Jurkat, Clone E6-1 (cell line): Measurements from ENCODE around the gene ZNF354B. TPM values are rescaled to one million over a fixed set of nuclear protein-coding genes. Genes with fewer than 3 reads are reported as not detected.
A peak's percentile ranks its signal among the peaks of the same experiment; 100 is the strongest.
"Not testable (repeated sequence)": the region's sequence is repeated elsewhere in the genome, so short reads cannot be mapped to it uniquely, and the experiment has no call there.

Experiments
- DNase-seq: peaks from one replicate; pipeline ENCODE4 v3.0.0-alpha.2; 2011; ENCODE audit warnings: low read depth, low spot score
- H3K4me3 ChIP-seq: 2 replicates; pipeline ENCODE4 v1.5.1; 2011; ENCODE audit warnings: mild to moderate bottlenecking, low read length, control low read depth, moderate library complexity
- polyA plus RNA-seq: library from polyadenylated mRNA; unstranded; fragments of >200 nt; gene quantifications from one replicate; pipeline ENCODE4 v1.2.1, GENCODE V29; 2012; ENCODE audit warnings: missing spikeins; ENCODE audit not compliant: insufficient read length, insufficient read depth

The ZNF354B gene
- 6.0 TPM for polyA plus RNA-seq

DNA sequence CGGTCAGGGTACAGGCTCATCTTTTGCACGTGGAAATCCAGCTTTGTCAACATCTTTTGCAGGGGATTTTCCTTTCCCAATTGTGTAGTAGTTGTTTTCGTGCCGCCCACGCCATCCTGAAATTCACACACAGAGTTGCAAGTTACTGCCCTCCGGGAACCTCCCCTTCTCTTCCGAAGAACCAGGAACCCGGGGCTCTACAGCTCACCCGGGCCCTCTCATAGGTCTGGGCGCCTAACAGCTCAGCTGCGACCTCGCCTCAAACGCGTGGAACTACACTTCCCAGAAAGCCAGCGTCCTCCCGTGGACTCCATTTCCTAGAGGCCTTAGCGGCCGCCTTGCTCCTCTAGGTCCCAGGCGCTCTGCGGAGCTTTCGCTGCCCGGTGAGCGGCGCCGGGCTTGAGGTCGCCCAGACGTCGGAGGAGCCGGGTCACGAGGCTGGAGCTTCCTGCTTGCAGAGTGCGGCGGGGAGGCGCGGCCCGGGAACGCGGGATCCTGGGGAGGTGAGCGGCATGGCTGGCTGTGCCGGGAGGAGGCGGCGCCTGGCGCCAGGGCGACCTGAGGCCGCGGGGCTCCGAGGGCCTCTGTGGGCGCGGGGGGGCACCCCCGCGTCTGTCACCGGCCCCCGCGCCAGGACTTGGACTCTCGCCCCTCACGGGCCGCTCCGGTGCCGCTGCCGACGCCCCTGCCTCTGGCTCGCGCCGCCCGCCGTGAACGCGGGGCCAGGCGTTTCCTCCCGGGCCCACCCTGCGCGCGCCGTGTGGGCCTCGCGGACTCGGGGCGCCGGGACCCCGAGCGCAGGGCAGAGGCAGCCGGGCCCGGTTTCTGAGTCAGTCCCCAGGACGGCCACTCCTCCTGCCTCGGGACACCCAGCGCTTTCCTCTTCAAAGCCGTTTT lies at the start of gene ZNF354B:
TSS of gene ZNF354B (plus strand) at position 329 of the 897 bp plus-strand sequence. CDS start 1,095 bp downstream, outside the sequence.
- H3K4me3 ChIP-seq, result peak within 1 kb of the TSS; percentile 61
- peak; percentile 89 for DNase-seq

DNA sequence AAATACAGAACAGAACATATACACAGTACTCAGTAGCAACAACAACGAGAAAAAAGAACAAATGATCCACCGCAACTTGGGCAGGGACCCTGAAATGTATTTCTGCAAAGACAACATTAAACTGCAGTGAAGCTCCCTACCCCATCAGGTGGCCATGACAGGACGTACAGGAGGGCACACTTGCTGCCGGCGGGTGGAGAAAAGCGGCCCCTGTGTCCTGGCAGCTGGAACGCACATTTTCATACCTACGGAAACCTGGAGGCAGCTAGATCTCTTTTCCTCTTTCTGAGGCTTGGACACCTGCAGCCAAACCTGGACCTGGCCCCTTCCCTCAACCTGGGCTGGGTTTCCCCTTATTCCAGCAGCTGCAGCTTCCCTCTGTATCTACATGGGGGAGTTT lies 42.2 kb upstream of the ZNF354B start:
- no peak overlapping the region for H3K4me3 ChIP-seq
- DNase-seq, result no peak

DNA sequence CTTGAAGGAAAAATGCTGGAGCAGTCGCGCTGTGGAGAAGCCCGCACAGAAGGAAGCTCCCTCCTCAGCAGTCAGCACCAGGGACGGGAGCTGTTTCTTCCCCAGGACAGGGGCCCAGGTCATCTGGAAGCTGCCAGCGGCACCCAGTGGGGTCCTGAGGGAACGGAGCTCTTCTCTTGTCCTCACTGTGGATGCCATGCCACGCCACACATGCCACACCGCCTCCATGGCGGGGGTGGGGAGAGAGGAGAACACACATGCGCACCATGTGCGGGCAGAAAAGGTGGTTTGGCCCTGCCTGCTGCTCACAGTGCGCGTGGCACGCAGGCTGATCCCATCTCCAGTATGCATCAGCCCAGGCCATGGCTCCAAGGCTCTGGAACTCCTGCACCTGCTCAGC lies 41.7 kb upstream of the ZNF354B start:
- DNase-seq, result no peak
- no peak overlapping the region for H3K4me3 ChIP-seq

DNA sequence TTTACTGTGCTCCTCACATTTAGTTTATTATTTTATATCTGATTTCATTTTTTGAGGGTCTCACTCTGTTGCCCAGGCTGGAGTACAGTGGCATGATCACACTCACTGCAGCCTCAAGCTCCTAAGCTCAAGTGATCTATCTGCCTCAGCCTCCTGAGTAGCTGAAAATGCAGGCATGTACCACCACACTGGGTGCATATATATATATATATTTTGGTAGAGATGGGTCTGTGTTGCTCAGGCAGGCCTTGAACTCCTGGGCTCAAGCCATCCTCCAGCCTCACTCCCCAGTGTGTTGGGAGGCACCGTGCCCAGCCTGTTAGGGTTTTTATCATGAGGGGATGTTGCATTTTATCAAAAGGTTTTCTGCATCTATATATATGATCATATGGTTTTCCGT lies 39.8 kb upstream of the ZNF354B start:
- no peak for DNase-seq
- H3K4me3 ChIP-seq, result no peak overlapping the region

DNA sequence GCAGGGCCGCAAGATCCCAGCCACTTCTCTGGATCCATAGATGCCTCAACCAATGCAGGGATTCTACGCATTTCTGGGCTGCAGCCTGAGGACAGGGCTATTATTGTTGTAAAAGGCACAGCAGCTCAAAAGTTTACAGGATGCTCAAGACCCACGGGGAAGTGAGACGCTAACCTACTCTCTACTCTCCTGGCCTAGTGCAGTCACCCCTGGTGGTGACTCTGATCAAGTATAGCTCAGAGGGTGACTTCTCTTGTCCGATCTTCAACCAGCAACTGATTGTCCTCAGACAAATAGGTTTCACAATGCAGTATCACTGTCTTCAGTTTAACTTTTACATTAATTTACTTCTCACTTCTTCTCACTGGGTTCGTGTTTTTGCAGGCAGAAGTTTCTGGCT lies 34.3 kb upstream of the ZNF354B start:
- no peak for DNase-seq
- H3K4me3 ChIP-seq, result no peak overlapping the region

DNA sequence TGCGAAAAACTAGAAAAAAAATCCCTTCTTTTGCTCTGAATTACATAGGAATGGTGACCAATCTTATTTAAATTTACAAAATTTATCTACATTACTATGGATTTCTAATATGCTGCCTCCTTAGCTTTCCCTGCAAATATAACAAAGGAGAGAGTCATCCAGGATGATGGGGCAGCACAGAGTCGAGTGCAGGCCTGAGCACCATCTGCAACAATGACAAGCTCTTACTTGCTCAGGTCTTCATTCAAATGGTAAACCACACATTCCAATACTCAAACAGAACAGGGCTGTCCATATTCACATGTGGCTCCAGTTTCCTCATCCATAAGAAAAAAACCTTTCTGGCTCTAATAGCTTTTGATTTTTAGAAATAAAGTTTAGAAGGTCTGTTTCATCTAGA lies 33.5 kb upstream of the ZNF354B start:
- no peak overlapping the region for H3K4me3 ChIP-seq
- no peak for DNase-seq

DNA sequence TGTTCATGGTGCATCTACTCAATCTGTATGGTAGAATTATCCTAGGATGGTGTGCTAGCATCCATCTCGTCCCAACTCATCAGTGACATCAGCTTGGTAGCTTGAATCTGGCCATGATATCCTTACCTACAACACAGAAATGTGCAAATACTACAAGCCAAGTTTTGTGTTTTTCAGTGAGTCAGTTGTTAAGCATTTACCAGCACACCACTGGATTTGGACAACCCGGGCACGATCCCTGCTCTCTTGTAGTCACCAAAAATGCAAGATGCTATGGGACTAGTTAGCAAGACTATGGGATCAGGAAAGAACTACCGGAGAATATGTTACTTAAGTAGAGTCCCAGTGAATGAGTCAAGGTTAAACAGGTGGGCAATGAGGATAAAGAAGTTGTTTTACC lies 32.1 kb upstream of the ZNF354B start:
- no peak for DNase-seq
- no peak overlapping the region for H3K4me3 ChIP-seq

DNA sequence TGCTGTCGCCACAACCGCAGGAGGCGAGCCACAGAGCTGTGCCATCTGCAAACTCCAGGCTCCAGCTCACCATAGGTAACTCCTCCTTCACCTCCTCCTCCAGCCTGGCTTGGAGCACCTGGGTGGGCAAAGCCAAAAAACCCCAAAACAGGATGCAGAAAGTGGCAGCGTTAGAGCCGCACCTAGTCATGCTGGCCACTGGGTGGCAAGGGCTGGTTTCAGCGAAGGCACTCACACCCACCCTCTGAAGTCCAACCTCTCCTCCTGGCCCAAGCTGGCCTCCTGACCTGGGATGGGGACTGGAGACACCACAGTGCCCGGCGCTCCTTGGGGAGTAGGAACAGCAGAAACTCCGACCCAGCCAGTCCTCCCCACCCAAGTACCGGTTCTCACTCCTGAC lies 28.7 kb upstream of the ZNF354B start:
- DNase-seq, result no peak
- H3K4me3 ChIP-seq, result no peak overlapping the region

DNA sequence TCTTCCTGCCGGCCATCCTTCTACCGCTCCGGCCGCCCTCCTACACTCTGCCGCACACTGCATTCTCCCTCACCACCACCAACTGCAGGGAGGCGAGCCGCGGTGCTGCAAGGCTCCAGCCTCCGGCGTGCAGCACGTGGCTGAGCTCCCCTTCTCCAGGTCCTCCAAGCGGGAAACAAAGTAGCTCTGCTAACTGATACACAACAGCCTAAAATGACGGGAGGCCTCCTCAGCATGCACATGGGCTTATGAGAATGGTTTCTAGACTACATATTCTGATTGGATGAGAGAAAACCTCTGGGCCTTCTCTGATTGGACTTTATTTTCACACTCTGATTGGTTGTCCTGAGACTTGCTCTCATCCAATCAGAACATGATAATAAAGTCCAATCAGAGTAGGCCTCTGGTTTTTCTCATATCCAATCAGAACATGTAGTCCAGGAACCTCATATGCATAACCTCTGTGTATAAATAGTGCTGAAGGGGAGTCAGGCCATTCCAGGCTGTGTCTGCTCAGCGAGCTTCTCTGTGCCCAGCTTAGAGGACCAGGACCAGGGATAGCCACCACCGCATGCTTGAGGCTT lies 27.0 kb upstream of the ZNF354B start:
- no peak for DNase-seq
- no peak overlapping the region for H3K4me3 ChIP-seq

DNA sequence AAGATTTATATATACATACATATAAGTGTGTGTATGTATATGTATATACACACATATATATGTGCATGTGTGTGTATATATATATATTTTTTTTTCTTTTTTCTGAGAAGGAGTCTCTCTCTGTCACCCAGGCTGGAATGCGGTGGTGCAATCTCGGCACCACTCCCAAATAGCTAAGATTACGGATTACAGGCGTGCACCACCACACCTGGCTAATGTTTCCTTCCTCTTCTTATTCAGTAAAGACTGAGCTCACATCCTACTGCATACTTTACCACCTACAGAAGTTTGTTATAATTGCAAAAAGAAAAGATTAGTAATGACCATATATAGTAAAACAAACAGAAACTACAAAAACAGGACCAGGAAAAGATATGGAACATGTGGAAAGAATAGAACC lies 23.1 kb upstream of the ZNF354B start:
- H3K4me3 ChIP-seq, result no peak overlapping the region
- DNase-seq, result no peak

DNA sequence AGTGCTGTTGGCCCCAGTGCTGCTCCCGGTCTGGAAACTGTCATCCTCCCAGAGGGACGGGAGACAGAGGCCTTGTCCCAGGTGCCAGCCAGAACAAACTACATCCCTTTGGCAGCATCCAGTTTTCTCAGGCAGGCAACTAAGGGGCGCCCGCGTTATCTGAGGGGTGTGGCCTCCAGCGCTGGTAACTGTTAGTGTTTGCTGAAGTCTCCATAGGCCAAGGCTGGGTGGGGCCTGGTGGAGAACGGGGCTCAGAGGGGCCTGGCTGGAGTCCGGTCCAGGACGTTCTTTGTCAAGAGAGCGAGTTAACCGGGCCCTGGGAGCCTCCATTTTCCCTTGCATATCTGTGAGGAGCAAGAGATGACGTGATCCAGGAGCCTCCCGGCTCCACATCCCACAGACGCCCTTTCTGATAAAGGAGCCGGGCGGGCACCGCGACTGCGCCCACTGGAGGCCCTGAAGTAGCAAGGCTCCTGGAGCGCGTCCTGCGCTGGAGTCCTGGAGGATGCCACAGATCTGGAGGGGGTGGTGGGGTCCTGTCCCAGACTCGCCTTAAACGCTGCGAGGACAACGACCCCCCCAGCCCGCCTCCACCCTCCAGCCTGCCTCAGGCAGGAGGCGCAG lies 20.9 kb upstream of the ZNF354B start:
- DNase-seq, result not testable (repeated sequence)

DNA sequence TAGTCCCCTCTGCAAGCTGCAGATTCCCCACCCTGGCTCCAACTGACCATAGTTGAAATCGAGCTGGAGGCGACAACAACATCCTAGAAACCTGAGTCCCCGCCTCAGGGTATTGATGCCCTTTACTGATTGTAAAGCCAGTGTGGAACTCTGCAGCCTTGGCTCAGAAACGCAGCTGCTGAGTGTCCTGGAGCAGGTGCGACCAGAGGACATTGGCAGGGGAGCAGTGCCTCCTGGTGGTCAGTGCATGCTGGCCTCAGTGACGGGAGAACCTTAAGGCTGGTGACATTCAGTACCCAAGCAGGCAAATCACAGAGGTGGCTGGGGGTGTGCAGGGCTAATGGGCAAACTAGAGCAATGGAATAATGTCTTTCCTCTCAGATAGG lies 20.4 kb upstream of the ZNF354B start:
- H3K4me3 ChIP-seq, result no peak overlapping the region
- DNase-seq, result peak; percentile 10

More for the DNA sequence above, 20.9 kb upstream of the ZNF354B start:
- H3K4me3 ChIP-seq, result not testable (repeated sequence)

DNA sequence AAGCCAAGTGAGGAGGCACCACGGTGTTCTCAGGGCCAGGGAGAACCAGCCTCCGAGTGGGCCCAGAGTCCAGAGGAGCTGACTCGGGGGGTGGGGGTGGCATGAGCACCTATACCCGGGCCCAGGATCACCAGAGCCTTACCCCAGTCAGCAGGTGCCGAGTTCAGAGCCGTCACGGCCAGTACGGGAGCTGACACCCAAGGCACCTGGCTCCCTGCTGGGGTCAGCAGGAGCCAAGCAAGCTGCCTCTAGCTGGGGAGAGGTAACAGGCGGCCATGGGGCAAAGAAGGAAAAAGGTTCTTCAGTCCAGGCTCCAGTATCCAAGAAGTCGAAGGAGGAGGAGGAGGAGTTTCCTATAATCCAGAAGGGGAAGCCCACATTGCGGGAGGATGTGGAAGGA lies 19.4 kb upstream of the ZNF354B start:
- not testable (repeated sequence) for DNase-seq, H3K4me3 ChIP-seq

DNA sequence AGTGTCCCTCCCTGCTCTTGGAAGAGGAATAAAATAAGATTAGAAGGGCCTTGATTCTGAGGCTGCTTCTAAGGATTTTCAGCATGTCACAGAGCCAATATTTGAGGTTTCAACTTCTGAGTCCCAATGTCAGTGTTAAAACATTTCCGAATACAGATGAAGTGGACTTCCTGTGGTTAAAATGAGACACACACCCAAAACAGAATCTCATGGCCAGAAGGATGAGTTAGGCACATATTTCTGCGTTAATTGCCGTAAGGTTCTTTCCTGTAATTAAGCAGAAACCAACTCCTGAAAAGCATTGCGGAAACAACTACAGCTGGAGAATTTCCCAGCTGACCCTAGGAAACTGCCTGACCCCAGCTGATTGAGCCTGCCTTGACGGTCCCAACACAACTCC lies 10.4 kb upstream of the ZNF354B start:
- H3K4me3 ChIP-seq, result no peak overlapping the region
- DNase-seq, result no peak

DNA sequence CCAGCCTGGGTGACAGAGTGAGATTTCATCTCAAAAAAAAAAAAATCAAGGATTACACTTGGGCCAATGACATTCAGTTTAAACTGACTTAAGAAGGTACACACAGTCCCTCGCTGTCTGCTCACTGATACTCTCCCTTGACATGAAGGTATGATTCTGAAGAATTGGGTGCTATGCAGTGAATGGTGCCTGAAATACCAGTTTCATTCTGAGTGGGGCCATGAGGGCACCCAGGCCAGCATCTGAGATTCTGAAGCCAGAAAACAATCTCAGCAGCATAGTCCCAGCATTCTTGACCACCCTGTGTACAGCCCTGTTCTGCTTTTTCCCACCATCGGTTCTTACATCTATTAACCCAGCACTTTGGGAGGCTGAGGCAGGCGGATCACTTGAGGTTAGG lies 7.8 kb upstream of the ZNF354B start:
- no peak overlapping the region for H3K4me3 ChIP-seq
- DNase-seq, result no peak

DNA sequence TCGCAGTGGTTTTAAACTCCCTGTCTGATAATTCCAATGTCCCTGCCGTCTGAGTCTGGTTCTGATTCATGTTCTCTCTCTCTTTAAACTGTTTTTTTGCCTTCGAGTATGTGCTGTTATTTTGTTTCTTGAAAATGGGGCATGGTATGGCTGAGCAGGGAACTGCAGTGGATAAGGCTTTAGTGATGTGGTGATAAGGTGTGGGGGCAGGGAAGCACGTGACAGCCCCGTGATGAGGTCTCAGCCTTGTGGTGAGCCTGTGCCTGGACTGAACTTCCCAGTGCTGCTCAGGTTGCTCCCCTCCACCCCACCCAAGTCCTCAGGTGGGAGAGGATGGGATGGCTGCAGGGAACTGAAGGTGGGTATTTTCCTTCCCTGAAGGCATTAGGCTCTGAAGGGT lies 5.5 kb upstream of the ZNF354B start:
- no peak overlapping the region for H3K4me3 ChIP-seq
- DNase-seq, result no peak

DNA sequence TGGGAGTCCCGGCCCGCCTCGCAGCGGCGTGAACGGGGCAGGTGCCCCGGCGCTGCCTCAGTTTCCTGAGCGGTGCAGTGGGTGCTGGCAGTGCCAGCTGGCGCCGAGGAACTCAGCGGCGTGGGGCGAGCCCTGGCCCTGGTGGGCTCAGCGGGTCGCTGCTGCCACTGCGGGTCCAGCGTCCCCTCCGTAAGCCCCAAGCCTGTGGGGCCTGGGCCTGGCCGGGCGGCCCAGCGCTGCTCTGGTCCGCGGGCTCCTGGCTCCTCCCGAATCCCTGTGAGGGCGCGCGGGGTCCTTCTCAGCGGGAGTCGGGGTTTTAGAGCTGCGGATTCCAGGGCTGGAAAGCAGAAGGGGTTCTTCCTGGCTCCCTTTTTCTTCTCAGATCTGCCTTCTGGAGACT lies 862 bp downstream of the ZNF354B start:
- not testable (repeated sequence) for DNase-seq
- H3K4me3 ChIP-seq, result peak overlapping the region; percentile 61

DNA sequence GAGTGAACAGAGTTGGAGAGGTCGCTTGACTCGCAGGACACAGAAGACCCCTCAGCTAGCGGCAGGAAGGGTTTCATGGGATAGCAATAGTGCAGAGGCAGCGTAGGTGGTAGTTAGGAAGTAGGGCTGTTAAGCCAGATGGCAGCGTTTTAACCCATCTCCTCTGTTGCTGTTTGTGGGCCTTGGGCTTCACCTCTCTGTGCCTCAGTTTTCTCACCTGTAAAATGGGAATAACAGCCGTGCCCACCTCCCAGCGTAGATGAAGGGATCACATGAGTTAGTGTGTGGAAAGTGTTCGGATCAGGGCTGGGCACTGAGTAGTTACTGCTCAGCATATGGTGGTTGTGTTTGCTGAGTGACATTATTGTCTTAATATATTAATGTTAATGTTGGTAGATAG lies 1.9 kb downstream of the ZNF354B start:
- no peak for DNase-seq
- no peak overlapping the region for H3K4me3 ChIP-seq

DNA sequence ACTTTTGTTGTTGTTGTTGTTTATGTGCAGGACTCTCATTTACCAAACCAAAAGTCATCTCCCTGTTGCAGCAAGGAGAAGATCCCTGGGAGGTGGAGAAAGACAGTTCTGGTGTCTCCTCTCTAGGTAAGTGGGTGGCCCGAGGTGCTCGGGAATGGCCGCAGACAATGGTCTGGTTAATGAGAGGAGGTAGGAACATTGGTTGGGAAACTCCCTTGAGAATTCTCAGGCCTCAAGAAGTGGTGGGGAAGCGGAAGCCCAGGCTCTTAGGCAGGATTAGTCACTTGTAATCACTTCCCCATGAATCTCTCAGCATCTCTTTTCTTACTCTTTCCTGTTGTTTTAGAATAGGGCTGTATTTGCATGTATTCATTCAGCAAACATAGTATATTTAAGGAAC lies 7.2 kb downstream of the ZNF354B start:
- no peak for DNase-seq
- no peak overlapping the region for H3K4me3 ChIP-seq

DNA sequence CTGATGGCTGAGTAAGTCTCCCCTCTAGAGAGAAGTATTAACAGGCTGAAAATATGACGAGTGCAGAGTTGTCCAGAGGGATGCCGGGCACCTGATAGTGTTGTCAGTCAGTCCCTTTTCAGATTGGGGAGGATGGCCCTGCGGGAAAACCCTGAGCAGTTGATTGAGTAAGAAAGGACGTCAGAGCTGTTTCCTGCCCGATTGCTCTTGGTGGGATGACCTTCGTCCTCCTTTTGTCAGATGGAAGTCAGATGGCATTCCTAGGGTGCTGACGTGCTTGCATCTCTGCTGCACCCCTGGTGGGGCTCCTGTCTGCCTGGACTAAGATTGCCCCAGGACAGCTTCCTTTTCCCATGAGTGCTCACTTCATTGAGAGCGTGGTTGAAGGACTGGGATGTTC lies 9.8 kb downstream of the ZNF354B start:
- DNase-seq, result no peak
- no peak overlapping the region for H3K4me3 ChIP-seq
